Muscle layer of duodenum (tissue), 2 donors: ENCODE data around the gene LMF1.
A peak's percentile ranks its signal among the peaks of the same experiment; 100 is the strongest.

Experiments
- H3K27ac ChIP-seq: one replicate; pipeline ENCODE4 v1.7.0; 2013; ENCODE audit warnings: mild to moderate bottlenecking, low read length
- H3K27me3 ChIP-seq: one replicate; pipeline ENCODE4 v1.7.0; 2013; ENCODE audit warnings: low read depth, mild to moderate bottlenecking, control low read depth, low read length
- H3K36me3 ChIP-seq, 2 donors: one replicate each; pipeline ENCODE4 v1.7.0; 2013; ENCODE audit warnings: low read length in 2 of 2, control low read depth in 1 of 2, mild to moderate bottlenecking in 1 of 2; ENCODE audit not compliant: insufficient read depth in 2 of 2, control insufficient read depth in 1 of 2
- H3K4me1 ChIP-seq, 2 donors: one replicate each; pipeline ENCODE4 v1.7.0; 2013; ENCODE audit warnings: low read length in 2 of 2, mild to moderate bottlenecking in 2 of 2, control low read depth in 1 of 2, moderate library complexity in 1 of 2; ENCODE audit not compliant: insufficient read depth in 2 of 2, control insufficient read depth in 1 of 2
- H3K4me3 ChIP-seq, 2 donors: one replicate each; pipeline ENCODE4 v1.7.0; 2013; ENCODE audit warnings: low read length in 2 of 2, low read depth in 1 of 2, mild to moderate bottlenecking in 1 of 2
- H3K9me3 ChIP-seq, 2 donors: one replicate each; pipeline ENCODE4 v1.7.0; 2013; ENCODE audit warnings: low read length in 2 of 2, control low read depth in 1 of 2, mild to moderate bottlenecking in 1 of 2; ENCODE audit not compliant: control insufficient read depth in 1 of 2
- donor health status: healthy.

LMF1 gene

DNA sequence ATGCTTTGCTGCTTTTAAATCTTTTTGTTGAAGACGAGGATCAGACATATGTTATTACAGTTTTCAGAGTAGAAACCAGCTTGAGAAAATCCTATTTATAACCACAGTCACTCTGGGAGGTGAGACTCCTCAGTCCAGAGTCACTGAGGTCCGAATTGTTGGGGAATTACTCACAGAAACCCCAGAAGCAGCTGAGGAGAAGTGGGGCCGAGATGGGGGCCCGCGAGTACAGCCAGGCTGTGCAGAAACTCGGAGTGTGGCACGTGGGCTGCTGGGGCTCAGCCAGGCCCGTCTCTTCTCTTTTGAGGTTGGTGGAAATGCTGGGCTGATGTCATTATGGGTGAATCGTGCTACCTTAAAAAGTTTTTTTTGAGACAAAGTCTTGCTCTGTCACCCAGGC, 155.8 kb downstream of the LMF1 start:
- Histone ChIP-seq H3K27me3 (peaks cover 12% of the 10 kb centered on the region), H3K36me3 (no peaks in the 10 kb centered on the region), H3K4me3 (no peak overlapping the region), H3K9me3 (peaks cover 0 to 2% of the 10 kb centered on the region in 2 donors), H3K4me1 (no peaks in the 10 kb centered on the region), H3K27ac (no peak overlapping the region)

GRCh38 chr16:813916-814412, 156.8 kb downstream of the LMF1 start:
- Histone ChIP-seq H3K36me3 (no peaks in the 10 kb centered on the region), H3K27me3 (peaks cover 8% of the 10 kb centered on the region), H3K4me3 (no peak overlapping the region), H3K9me3 (peaks cover 0 to 2% of the 10 kb centered on the region in 2 donors), H3K4me1 (no peaks in the 10 kb centered on the region), H3K27ac (no peak overlapping the region)

DNA sequence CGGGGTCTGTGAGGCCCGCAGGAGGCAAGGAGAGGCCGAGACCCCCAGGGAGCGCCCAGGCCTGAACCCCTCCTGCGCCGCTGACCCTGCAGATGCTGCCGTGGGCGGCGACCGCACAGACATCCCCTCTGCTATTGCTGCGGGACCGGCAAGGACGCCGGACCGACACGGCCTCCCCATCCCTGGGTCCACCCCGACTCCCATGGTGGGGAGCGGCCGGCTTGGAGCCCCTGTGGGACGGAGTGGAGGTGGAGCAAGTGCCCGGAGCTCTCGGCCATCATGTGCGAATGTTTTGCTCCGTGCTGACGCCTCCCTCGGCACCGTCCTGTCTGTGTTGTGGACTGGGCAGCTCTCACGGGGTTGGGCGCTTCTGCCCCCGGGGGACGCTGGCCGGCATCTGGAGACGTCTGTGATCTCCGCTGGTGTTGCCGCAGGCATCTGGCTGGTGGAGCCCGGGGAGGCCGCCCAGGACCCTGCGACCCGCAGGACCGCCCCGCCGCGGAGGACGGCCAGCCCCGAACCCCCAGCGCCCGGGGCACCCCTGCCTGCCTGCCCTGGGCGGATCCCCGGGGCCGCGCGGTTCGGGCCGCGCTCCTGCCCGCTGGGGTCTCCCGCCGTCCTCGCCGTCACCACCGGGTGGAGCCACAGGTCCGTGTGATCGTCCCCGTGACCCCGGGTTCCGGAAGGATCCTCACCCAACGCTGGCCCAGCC, 157.4 kb downstream of the LMF1 start:
- peaks cover 4% of the 10 kb centered on the region for H3K27me3 ChIP-seq

GRCh38 chr16:808085-808386, 162.7 kb downstream of the LMF1 start:
- Histone ChIP-seq H3K4me1 (peaks cover 3 to 9% of the 10 kb centered on the region in 2 donors), H3K4me3 (peak overlapping the region; percentile 66 to 72), H3K27me3 (peaks cover 4% of the 10 kb centered on the region), H3K9me3 (peaks cover 0 to 2% of the 10 kb centered on the region in 2 donors), H3K36me3 (no peaks in the 10 kb centered on the region), H3K27ac (no peak overlapping the region)

More for the DNA sequence above, 157.4 kb downstream of the LMF1 start:
- H3K4me3 ChIP-seq: no peak overlapping the region
- H3K4me1 ChIP-seq: peaks cover 2 to 5% of the 10 kb centered on the region in 2 donors
- H3K36me3 ChIP-seq: no peaks in the 10 kb centered on the region
- peaks cover 0 to 2% of the 10 kb centered on the region in 2 donors for H3K9me3 ChIP-seq
- no peak overlapping the region for H3K27ac ChIP-seq

DNA sequence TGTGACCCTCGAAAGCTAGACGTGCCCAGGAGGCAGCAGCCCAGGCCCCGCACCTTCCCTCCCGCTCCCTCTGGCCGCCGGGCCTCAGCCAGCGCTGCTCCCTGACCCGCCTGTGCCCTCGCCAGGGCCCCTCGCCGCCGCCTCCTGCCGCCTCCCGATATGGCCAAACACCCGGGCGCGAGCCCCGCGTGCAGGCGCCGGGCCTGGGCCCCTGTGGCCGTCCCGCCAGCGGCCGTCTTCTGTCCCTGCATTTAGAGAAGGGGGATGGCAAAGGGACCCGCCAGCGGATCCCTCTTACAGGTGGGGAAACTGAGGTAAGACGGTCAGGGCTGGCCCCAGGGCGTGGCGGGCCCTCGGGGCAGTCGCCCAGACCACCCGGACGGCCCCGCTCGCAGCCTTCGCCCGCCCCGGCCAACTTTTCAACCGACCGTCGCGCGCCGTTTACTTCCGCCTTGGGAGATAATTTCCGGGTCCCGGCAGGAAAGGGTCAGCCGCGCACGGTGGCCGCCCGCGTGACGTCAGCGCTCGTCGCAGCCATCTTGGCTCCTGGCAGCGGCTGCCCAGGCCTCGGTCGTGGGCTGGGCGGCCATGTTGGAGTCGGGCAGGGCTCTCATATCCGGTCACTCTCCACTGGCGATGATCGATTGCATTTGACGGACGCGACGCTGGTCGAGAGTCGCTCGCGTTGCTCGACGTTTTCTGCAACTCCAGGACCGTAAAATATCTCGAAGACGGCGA, 163.3 kb downstream of the LMF1 start:
- Histone ChIP-seq H3K4me1 (peaks cover 3 to 9% of the 10 kb centered on the region in 2 donors), H3K36me3 (no peaks in the 10 kb centered on the region), H3K27ac (no peak overlapping the region), H3K27me3 (peaks cover 5% of the 10 kb centered on the region), H3K9me3 (peaks cover 0 to 2% of the 10 kb centered on the region in 2 donors), H3K4me3 (peak overlapping the region; percentile 66 to 72)

- H3K27me3 ChIP-seq: peaks cover 7% of the 10 kb centered on the region
- H3K4me3 ChIP-seq: no peak overlapping the region
- H3K27ac ChIP-seq: no peak overlapping the region
- peaks cover 3 to 9% of the 10 kb centered on the region in 2 donors for H3K4me1 ChIP-seq
- no peaks in the 10 kb centered on the region for H3K36me3 ChIP-seq
- no peaks in the 10 kb centered on the region for H3K9me3 ChIP-seq
Observed at GRCh38 chr16:805474-805873, 165.3 kb downstream of the LMF1 start.

DNA sequence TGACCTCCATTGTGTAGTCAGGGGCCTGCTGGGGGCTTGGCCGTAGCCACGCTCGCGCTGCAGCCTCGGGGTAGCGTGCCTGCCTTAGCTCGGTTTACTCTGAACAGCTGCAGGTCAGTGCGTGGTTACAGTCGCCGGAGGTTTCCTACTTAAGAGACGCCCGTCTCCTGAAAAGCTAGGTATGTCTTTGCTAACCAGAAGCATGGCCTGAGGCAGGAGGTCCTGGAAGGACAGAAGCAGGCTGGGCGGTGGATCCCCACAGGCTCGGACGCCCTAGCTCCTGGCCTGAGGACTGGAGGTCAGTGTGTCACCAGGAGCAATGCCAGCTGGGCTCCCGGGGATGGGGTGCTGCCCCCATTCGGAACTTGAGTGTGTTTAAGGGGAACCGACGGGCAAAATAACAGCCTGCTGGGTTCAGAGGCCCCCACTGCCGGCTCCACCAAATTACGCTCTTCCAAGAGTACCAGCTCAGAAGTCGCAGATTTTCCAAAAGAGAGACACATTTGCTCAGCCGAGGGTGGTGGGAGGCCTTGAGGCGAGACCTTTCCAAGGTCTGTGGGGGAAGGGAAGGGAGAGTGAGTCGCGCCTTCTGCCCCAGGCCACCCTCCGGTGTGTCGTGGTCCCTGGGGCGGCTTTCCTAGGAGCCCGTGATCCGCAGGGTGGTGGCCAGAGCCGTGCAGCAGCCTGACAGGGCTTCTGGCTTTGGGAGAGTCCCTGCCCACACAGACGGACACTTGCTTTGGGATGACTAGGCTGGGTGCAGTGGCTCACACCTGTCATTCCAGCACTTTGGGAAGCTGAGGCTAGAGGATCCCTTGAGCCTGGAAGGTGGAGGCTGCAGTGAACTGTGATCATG, 166.4 kb downstream of the LMF1 start:
- no peaks in the 10 kb centered on the region for H3K9me3 ChIP-seq
- peaks cover 12% of the 10 kb centered on the region for H3K27me3 ChIP-seq
- no peak overlapping the region for H3K27ac ChIP-seq
- no peaks in the 10 kb centered on the region for H3K36me3 ChIP-seq
- H3K4me1 ChIP-seq: peaks cover 3 to 14% of the 10 kb centered on the region in 2 donors
- no peak overlapping the region for H3K4me3 ChIP-seq

GRCh38 chr16:803754-804080, 167.1 kb downstream of the LMF1 start:
- H3K9me3 ChIP-seq: no peaks in the 10 kb centered on the region
- H3K4me3 ChIP-seq: no peak overlapping the region
- peaks cover 18% of the 10 kb centered on the region for H3K27me3 ChIP-seq
- H3K27ac ChIP-seq: no peak overlapping the region
- H3K4me1 ChIP-seq: peaks cover 3 to 12% of the 10 kb centered on the region in 2 donors
- H3K36me3 ChIP-seq: no peaks in the 10 kb centered on the region
